Mucosa of rectum (tissue), 2 donors: Measurements from ENCODE around the gene TMEM18.
"Not testable (repeated sequence)": the region's sequence is repeated elsewhere in the genome, so short reads cannot be mapped to it uniquely, and the experiment has no call there.

Experiments
- H3K27ac ChIP-seq, 2 donors: one replicate each; pipeline ENCODE4 v1.7.0; 2013; ENCODE audit warnings: inconsistent platforms in 2 of 2, low read depth in 2 of 2, low read length in 2 of 2
- H3K27me3 ChIP-seq, 2 donors: one replicate each; pipeline ENCODE4 v1.7.0; 2013; ENCODE audit warnings: low read length in 2 of 2; ENCODE audit not compliant: control insufficient read depth in 2 of 2, insufficient read depth in 2 of 2
- H3K36me3 ChIP-seq, 2 donors: one replicate each; pipeline ENCODE4 v1.7.0; 2013; ENCODE audit warnings: low read length in 2 of 2; ENCODE audit not compliant: control insufficient read depth in 2 of 2, insufficient read depth in 2 of 2
- H3K4me1 ChIP-seq, 2 donors: one replicate each; pipeline ENCODE4 v1.7.0; 2013; ENCODE audit warnings: low read length in 2 of 2, mild to moderate bottlenecking in 1 of 2; ENCODE audit not compliant: control insufficient read depth in 2 of 2, insufficient read depth in 2 of 2
- H3K4me3 ChIP-seq, 2 donors: one replicate each; pipeline ENCODE4 v1.7.0; 2013; ENCODE audit warnings: low read length in 2 of 2
- H3K9ac ChIP-seq, 2 donors: one replicate each; pipeline ENCODE4 v1.7.0; 2013; ENCODE audit warnings: low read length in 2 of 2, low read depth in 1 of 2, mild to moderate bottlenecking in 1 of 2
- H3K9me3 ChIP-seq, 2 donors: one replicate each; pipeline ENCODE4 v1.7.0; 2013; ENCODE audit warnings: low read length in 2 of 2; ENCODE audit not compliant: control insufficient read depth in 2 of 2
- donor health status: healthy.
- donor health status: Normal muscosa, but diverticular disease.

TMEM18 gene

GRCh38 chr2:694174-694573 lies 17.0 kb upstream of the TMEM18 start:
- Histone ChIP-seq H3K27me3 (peaks cover 0 to 4% of the 10 kb centered on the region in 2 donors), H3K4me1 (no peaks in the 10 kb centered on the region), H3K9me3 (no peaks in the 10 kb centered on the region), H3K36me3 (no peaks in the 10 kb centered on the region), H3K9ac (no peak overlapping the region), H3K27ac (no peak overlapping the region), H3K4me3 (no peak overlapping the region)

- peaks cover 0 to 4% of the 10 kb centered on the region in 2 donors for H3K27me3 ChIP-seq
- no peaks in the 10 kb centered on the region for H3K36me3 ChIP-seq
- no peak overlapping the region for H3K4me3 ChIP-seq
- no peak overlapping the region for H3K9ac ChIP-seq
- H3K9me3 ChIP-seq: no peaks in the 10 kb centered on the region
- no peak overlapping the region for H3K27ac ChIP-seq
- H3K4me1 ChIP-seq: no peaks in the 10 kb centered on the region
Observed at GRCh38 chr2:693606-694005, 16.4 kb upstream of the TMEM18 start.

- Histone ChIP-seq H3K9ac (no peak overlapping the region), H3K4me3 (no peak overlapping the region), H3K27ac (no peak overlapping the region), H3K9me3 (no peaks in the 10 kb centered on the region), H3K27me3 (peaks cover 0 to 4% of the 10 kb centered on the region in 2 donors), H3K36me3 (no peaks in the 10 kb centered on the region), H3K4me1 (no peaks in the 10 kb centered on the region)
Observed at GRCh38 chr2:692767-693166, 15.6 kb upstream of the TMEM18 start.

- no peak overlapping the region for H3K4me3 ChIP-seq
- H3K27ac ChIP-seq: no peak overlapping the region
- H3K9ac ChIP-seq: no peak overlapping the region
- peaks cover 0 to 4% of the 10 kb centered on the region in 2 donors for H3K27me3 ChIP-seq
- H3K9me3 ChIP-seq: no peaks in the 10 kb centered on the region
- no peaks in the 10 kb centered on the region for H3K4me1 ChIP-seq
- no peaks in the 10 kb centered on the region for H3K36me3 ChIP-seq
Observed at GRCh38 chr2:691821-692761, 14.9 kb upstream of the TMEM18 start.

- Histone ChIP-seq H3K27me3 (peaks cover 0 to 4% of the 10 kb centered on the region in 2 donors), H3K36me3 (no peaks in the 10 kb centered on the region), H3K9ac (no peak overlapping the region), H3K9me3 (peaks cover 2% of the 10 kb centered on the region in 2 donors), H3K27ac (no peak overlapping the region), H3K4me3 (no peak overlapping the region), H3K4me1 (no peaks in the 10 kb centered on the region)
Observed at GRCh38 chr2:690799-691198, 13.6 kb upstream of the TMEM18 start.

GRCh38 chr2:689877-690510 lies 12.8 kb upstream of the TMEM18 start:
- no peak overlapping the region for H3K27ac ChIP-seq
- H3K9me3 ChIP-seq: peaks cover 4 to 5% of the 10 kb centered on the region in 2 donors
- no peaks in the 10 kb centered on the region for H3K36me3 ChIP-seq
- no peak overlapping the region for H3K9ac ChIP-seq
- peaks cover 0 to 4% of the 10 kb centered on the region in 2 donors for H3K27me3 ChIP-seq
- no peaks in the 10 kb centered on the region for H3K4me1 ChIP-seq
- H3K4me3 ChIP-seq: no peak overlapping the region

- H3K27me3 ChIP-seq: peaks cover 0 to 4% of the 10 kb centered on the region in 2 donors
- no peak overlapping the region for H3K27ac ChIP-seq
- peaks cover 4 to 5% of the 10 kb centered on the region in 2 donors for H3K9me3 ChIP-seq
- H3K4me3 ChIP-seq: no peak overlapping the region
- H3K4me1 ChIP-seq: no peaks in the 10 kb centered on the region
- no peak overlapping the region for H3K9ac ChIP-seq
- no peaks in the 10 kb centered on the region for H3K36me3 ChIP-seq
Observed at GRCh38 chr2:689237-689636, 12.0 kb upstream of the TMEM18 start.

- H3K27me3 ChIP-seq: peaks cover 0 to 4% of the 10 kb centered on the region in 2 donors
- peaks cover 4 to 9% of the 10 kb centered on the region in 2 donors for H3K9me3 ChIP-seq
- no peaks in the 10 kb centered on the region for H3K36me3 ChIP-seq
- H3K4me1 ChIP-seq: no peaks in the 10 kb centered on the region
- no peak overlapping the region for H3K27ac ChIP-seq
- H3K9ac ChIP-seq: no peak overlapping the region
- no peak overlapping the region for H3K4me3 ChIP-seq
Observed at GRCh38 chr2:688504-689076, 11.4 kb upstream of the TMEM18 start.

- Histone ChIP-seq H3K4me1 (no peaks in the 10 kb centered on the region), H3K9ac (no peak overlapping the region), H3K27ac (no peak overlapping the region), H3K4me3 (no peak overlapping the region), H3K36me3 (no peaks in the 10 kb centered on the region), H3K27me3 (peaks cover 0 to 4% of the 10 kb centered on the region in 2 donors), H3K9me3 (peaks cover 4 to 9% of the 10 kb centered on the region in 2 donors)
Observed at GRCh38 chr2:685421-685820, 8.2 kb upstream of the TMEM18 start.

GRCh38 chr2:684913-685312 lies 7.7 kb upstream of the TMEM18 start:
- not testable (repeated sequence) for H3K9me3 ChIP-seq, H3K9ac ChIP-seq, H3K27ac ChIP-seq, H3K4me3 ChIP-seq, H3K36me3 ChIP-seq, H3K27me3 ChIP-seq, H3K4me1 ChIP-seq
